H1 (cell line): ENCODE results near the gene CCNT1. TPM values are rescaled to one million over a fixed set of nuclear protein-coding genes. Genes with fewer than 3 reads are reported as not detected.

ENCODE experiments used
- CTCF ChIA-PET: fragments of 300-600 bp; sonication (Branson Sonifier 250); formaldehyde crosslinking; loops from one replicate; lab custom pipeline; 2021; ENCODE audit not compliant: partially characterized antibody; lab: Charles Lee
- POLR2A ChIA-PET: fragments of 300-600 bp; sonication (Branson Sonifier 250); formaldehyde crosslinking; loops from one replicate; lab custom pipeline; 2021; ENCODE audit warnings: inconsistent platforms; ENCODE audit not compliant: partially characterized antibody; lab: Charles Lee
- DNase-seq, 2 experiments: peaks; one replicate each; pipeline versions ENCODE4 v3.0.0 to v3.0.0-alpha.2; 2010 to 2022; ENCODE audit warnings: low spot score in 2 of 2, low read depth in 1 of 2, mixed read lengths in 1 of 2
- FAIRE-seq: peaks from 2 replicates; lab custom pipeline; 2011; peaks lifted over from hg19 to GRCh38; lab: Jason Lieb, UNC
- H2AFZ ChIP-seq: 2 replicates; pipeline ENCODE4 v1.8.1; 2012; ENCODE audit warnings: low read length, inconsistent platforms
- H2AK5ac ChIP-seq: 2 replicates; pipeline ENCODE4 v1.6.1; 2013; ENCODE audit warnings: low read depth, low read length
- H2BK120ac ChIP-seq: replicated peaks from 2 replicates; pipeline ENCODE3; 2013; ENCODE audit warnings: low read depth, low read length, inconsistent platforms
- H2BK12ac ChIP-seq: 2 replicates; pipeline ENCODE4 v1.6.1; 2013; ENCODE audit warnings: low read depth, low read length
- H2BK15ac ChIP-seq: 2 replicates; pipeline ENCODE4 v1.6.1; 2013; ENCODE audit warnings: low read length
- H2BK20ac ChIP-seq: 2 replicates; pipeline ENCODE4 v1.6.1; 2013; ENCODE audit warnings: low read length
- H2BK5ac ChIP-seq: 2 replicates; pipeline ENCODE4 v1.6.1; 2013; ENCODE audit warnings: low read depth, low read length
- H3K14ac ChIP-seq: 2 replicates; pipeline ENCODE4 v1.6.1; 2013; ENCODE audit warnings: inconsistent platforms; ENCODE audit not compliant: insufficient read length
- H3K18ac ChIP-seq: 2 replicates; pipeline ENCODE4 v1.6.1; 2013; ENCODE audit warnings: low read length; ENCODE audit errors: extremely low read depth
- H3K23ac ChIP-seq: 2 replicates; pipeline ENCODE4 v1.6.1; 2013; ENCODE audit warnings: inconsistent platforms; ENCODE audit not compliant: insufficient read length
- H3K23me2 ChIP-seq: 2 replicates; pipeline ENCODE4 v1.6.1; 2013; ENCODE audit warnings: low read depth, low read length
- H3K27ac ChIP-seq: 2 replicates; pipeline ENCODE4 v1.6.1; 2011; ENCODE audit warnings: low read depth, low read length, inconsistent platforms
- H3K27me3 ChIP-seq, 4 experiments: replicated peaks in 1 of 4; 1 replicate in 1 of 4; 2 replicates in 3 of 4; pipeline versions ENCODE4 v1.6.1 to v1.8.1; 2011 to 2013; ENCODE audit warnings: low read length in 3 of 4, mild to moderate bottlenecking in 3 of 4, inconsistent platforms in 2 of 4, mixed read lengths in 2 of 4, moderate library complexity in 1 of 4; ENCODE audit not compliant: control insufficient read depth in 3 of 4, insufficient read depth in 3 of 4; ENCODE audit errors: extremely low read depth in 1 of 4
- H3K36me3 ChIP-seq, 4 experiments: 2 replicates each; pipeline versions ENCODE4 v1.6.1 to v1.8.1; 2011 to 2013; ENCODE audit warnings: mild to moderate bottlenecking in 4 of 4, low read length in 3 of 4, moderate library complexity in 2 of 4, control low read depth in 1 of 4, inconsistent platforms in 1 of 4; ENCODE audit not compliant: insufficient read depth in 4 of 4, control insufficient read depth in 2 of 4
- H3K4ac ChIP-seq: replicated peaks from 2 replicates; pipeline ENCODE3; 2013; ENCODE audit warnings: low read length, low read depth, mixed read lengths, inconsistent platforms; ENCODE audit not compliant: insufficient read length
- H3K4me1 ChIP-seq, 4 experiments: replicated peaks in 1 of 4; 1 replicate in 1 of 4; 2 replicates in 3 of 4; pipeline versions ENCODE4 v1.6.1 to v1.8.1; 2011 to 2013; ENCODE audit warnings: low read length in 3 of 4, inconsistent platforms in 2 of 4, mixed read lengths in 1 of 4; ENCODE audit not compliant: insufficient read depth in 4 of 4, control insufficient read depth in 3 of 4
- H3K4me2 ChIP-seq, 2 experiments: 2 replicates each; pipeline versions ENCODE4 v1.6.1 to v1.8.1; 2011 to 2013; ENCODE audit warnings: low read depth in 2 of 2, low read length in 2 of 2, control low read depth in 1 of 2, inconsistent platforms in 1 of 2, mild to moderate bottlenecking in 1 of 2; ENCODE audit not compliant: insufficient read depth in 1 of 2
- H3K4me3 ChIP-seq, 4 experiments: fragments of 200-600, 300-600 bp in 1 of 4; sonication (generic), shearing (Covaris generic), sonication (Bioruptor Twin) in 1 of 4; 2 replicates each; pipeline versions ENCODE4 v1.5.1 to v1.8.1; 2011 to 2016; ENCODE audit warnings: low read length in 4 of 4, low read depth in 3 of 4, control low read depth in 2 of 4, inconsistent platforms in 2 of 4, mild to moderate bottlenecking in 2 of 4, mixed read lengths in 1 of 4, moderate library complexity in 1 of 4; ENCODE audit not compliant: insufficient read depth in 2 of 4; ENCODE audit errors: extremely low read depth in 1 of 4
- H3K56ac ChIP-seq: replicated peaks from 2 replicates; pipeline ENCODE3; 2013; ENCODE audit warnings: low read depth, mild to moderate bottlenecking, mixed read lengths, low read length, inconsistent platforms; ENCODE audit not compliant: insufficient read length
- H3K79me1 ChIP-seq: 2 replicates; pipeline ENCODE4 v1.6.1; 2013; ENCODE audit warnings: low read depth, low read length, control low read depth
- H3K79me2 ChIP-seq, 2 experiments: 2 replicates each; pipeline versions ENCODE4 v1.6.1 to v1.8.1; 2012 to 2013; ENCODE audit warnings: low read length in 2 of 2, mild to moderate bottlenecking in 2 of 2, inconsistent platforms in 1 of 2; ENCODE audit not compliant: insufficient read depth in 2 of 2, control insufficient read depth in 1 of 2
- H3K9ac ChIP-seq, 4 experiments: replicated peaks in 1 of 4; 1 replicate in 1 of 4; 2 replicates in 3 of 4; pipeline versions ENCODE4 v1.6.1 to v1.8.1; 2011 to 2013; ENCODE audit warnings: low read depth in 3 of 4, low read length in 3 of 4, control low read depth in 2 of 4, mild to moderate bottlenecking in 2 of 4, moderate library complexity in 2 of 4, inconsistent platforms in 1 of 4; ENCODE audit errors: extremely low read depth in 1 of 4
- H3K9me3 ChIP-seq, 2 experiments: 2 replicates each; pipeline versions ENCODE4 v1.6.1 to v1.8.1; 2012 to 2013; ENCODE audit warnings: mild to moderate bottlenecking in 2 of 2, moderate library complexity in 2 of 2, control low read depth in 1 of 2, inconsistent platforms in 1 of 2, low read depth in 1 of 2, low read length in 1 of 2, mixed read lengths in 1 of 2; ENCODE audit not compliant: insufficient read depth in 2 of 2
- H4K20me1 ChIP-seq, 2 experiments: replicated peaks in 1 of 2; 2 replicates each; pipeline versions ENCODE3 to v1.8.1; 2011 to 2013; ENCODE audit warnings: inconsistent platforms in 2 of 2, low read length in 2 of 2, mild to moderate bottlenecking in 1 of 2; ENCODE audit not compliant: insufficient read depth in 2 of 2, control insufficient read depth in 1 of 2
- H4K5ac ChIP-seq: 2 replicates; pipeline ENCODE4 v1.6.1; 2013; ENCODE audit warnings: low read length, low read depth, mixed read lengths, inconsistent platforms; ENCODE audit not compliant: insufficient read length
- H4K8ac ChIP-seq: 2 replicates; pipeline ENCODE4 v1.8.0; 2013; ENCODE audit warnings: mild to moderate bottlenecking, moderate library complexity, low read length, inconsistent platforms; ENCODE audit not compliant: insufficient read depth; ENCODE audit errors: extremely low read depth
- H4K91ac ChIP-seq: replicated peaks from 2 replicates; pipeline ENCODE3; 2013; ENCODE audit warnings: low read length, mixed read lengths, inconsistent platforms; ENCODE audit not compliant: insufficient read length
- FOSL1 ChIP-seq: IDR thresholded peaks from 2 replicates; pipeline ENCODE4 v1.6.1; 2011; ENCODE audit warnings: mild to moderate bottlenecking, low read depth, low read length, moderate library complexity; ENCODE audit not compliant: insufficient read depth
- GABPA ChIP-seq: IDR thresholded peaks from 2 replicates; pipeline ENCODE4 v1.6.1; 2011; ENCODE audit warnings: mild to moderate bottlenecking, low read length, moderate library complexity, borderline replicate concordance; ENCODE audit not compliant: insufficient read depth
- GTF2F1 ChIP-seq: IDR thresholded peaks from 2 replicates; pipeline ENCODE4 v1.6.1; 2012; ENCODE audit warnings: low read depth, low read length, improper control_type of control experiment, borderline replicate concordance
- HDAC2 ChIP-seq, 2 experiments: fragments of 300-600 bp in 1 of 2; sonication (generic) in 1 of 2; IDR thresholded peaks; 2 replicates each; pipeline ENCODE4 v1.6.1; 2011 to 2012; ENCODE audit warnings: low read depth in 2 of 2, low read length in 2 of 2, mild to moderate bottlenecking in 2 of 2, moderate library complexity in 2 of 2, borderline replicate concordance in 1 of 2, inconsistent platforms in 1 of 2
- POLR2A ChIP-seq, 2 experiments: IDR thresholded peaks; 1 replicate in 1 of 2; 2 replicates in 1 of 2; pipeline ENCODE4 v1.6.1; 2011; ENCODE audit warnings: low read depth in 2 of 2, low read length in 2 of 2, mild to moderate bottlenecking in 2 of 2; ENCODE audit errors: control extremely low read depth in 1 of 2
- TAF1 ChIP-seq: IDR thresholded peaks from 2 replicates; pipeline ENCODE4 v1.6.1; 2011; ENCODE audit warnings: mild to moderate bottlenecking, low read depth, low read length
- TCF12 ChIP-seq: IDR thresholded peaks from 2 replicates; pipeline ENCODE4 v1.6.1; 2011; ENCODE audit warnings: low read depth, mild to moderate bottlenecking, low read length
- WGBS, 2 experiments: shearing (Covaris generic) in 1 of 2; methylation state at CpG; one replicate each; pipeline versions ENCODE4 v1.1.6 to v1.1.7; 2013 to 2015; ENCODE audit warnings: low lambda C conversion rate in 2 of 2, mixed read lengths in 2 of 2, inconsistent platforms in 1 of 2, low coverage in 1 of 2, missing lambda C conversion rate in 1 of 2; ENCODE audit not compliant: insufficient replicate concordance in 2 of 2, insufficient coverage in 1 of 2, insufficient read length in 1 of 2; ENCODE audit errors: extremely low coverage in 1 of 2, missing lambda C conversion rate in 1 of 2; 5-methylcytosine and 5-hydroxymethylcytosine counted together
- polyA plus RNA-seq, 7 experiments: library from polyadenylated mRNA; depleted of rRNA in 3 of 7; stranded (reverse) in 5 of 7; unstranded in 2 of 7; fragments of >200 nt in 5 of 7; fragments of 200-250 nt in 2 of 7; gene quantifications; 1 replicate in 5 of 7; 2 replicates in 1 of 7; 4 replicates in 1 of 7; pipeline versions ENCODE4 v1.2.1 to v1.2.3, GENCODE V29; 2011 to 2013; ENCODE audit warnings: missing spikeins in 2 of 7, mixed read lengths in 2 of 7
- total RNA-seq: library from RNA; stranded (reverse); fragmentation: NEBNext Ultra II Directional; extraction: Animal tissue kit (Norgen Biotek cat#: 25700); gene quantifications from 2 replicates; pipeline ENCODE4 v1.2.1, GENCODE V29; 2021
- TF ChIP-seq, protein P1 (sequence below): IDR thresholded peaks from 2 replicates; pipeline ENCODE4 v1.6.1; 2012; ENCODE audit warnings: inconsistent platforms

CCNT1 gene
- total and polyA plus RNA-seq, 2 of the 8 experiments (the other 6 are each of a cell fraction or from before 2014, with no cell fraction given), result 13.2 to 45.9 TPM

DNA sequence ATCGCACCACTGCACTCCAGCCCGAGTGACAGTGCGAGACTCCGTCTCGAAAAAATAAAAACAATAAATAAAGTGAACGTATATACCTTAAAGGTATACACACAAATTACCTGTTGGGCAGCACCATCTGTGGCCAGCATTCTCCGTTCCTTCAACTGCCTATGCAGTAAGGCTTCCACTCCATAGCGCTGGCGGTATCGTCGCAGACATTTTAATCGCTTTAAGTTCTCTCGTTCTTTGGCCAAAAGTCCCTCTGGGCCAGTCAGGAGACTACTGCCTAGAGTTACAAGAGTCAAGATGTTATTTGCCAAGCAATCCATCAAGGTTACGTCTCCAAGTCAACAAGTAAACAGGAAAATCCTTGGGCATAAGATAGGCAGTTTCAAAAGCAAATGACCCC lies 47.5 kb downstream of the CCNT1 start:
- no peak overlapping the region for H2BK120ac ChIP-seq
- H3K27ac ChIP-seq, result no peak overlapping the region
- no peak overlapping the region for H4K5ac ChIP-seq
- no peak overlapping the region for H2BK20ac ChIP-seq
- peaks cover 44 to 90% (median 65%) of the 10 kb centered on the region in 4 experiments for H3K36me3 ChIP-seq
- no peak overlapping the region for H4K8ac ChIP-seq
- no peak overlapping the region for H3K9ac ChIP-seq
- WGBS, 2 experiments, result 95% methylated on average over 14 of the region's 14 CpGs; no CpG with 5 or more reads in 1 of the 2 experiments
- H4K20me1 ChIP-seq, result peaks cover 6 to 8% of the 10 kb centered on the region in 2 experiments
- no peak overlapping the region for H2AK5ac ChIP-seq
- no peak overlapping the region for H2BK12ac ChIP-seq
- no peak overlapping the region for H3K4me2 ChIP-seq
- no peak overlapping the region for H2BK5ac ChIP-seq
- ChIA-PET CTCF (interaction anchor here (0.6 to 0.7 kb wide), 2 partner anchors 50 to 126 kb away, joined by 3 to 4 read pairs; no protein-coding TSS in a partner anchor), POLR2A (interaction anchor here (1.0 to 1.2 kb wide), 3 partner anchors 9 to 17 kb away, joined by 4 to 6 read pairs (median 5); no protein-coding TSS in a partner anchor)
- no peak overlapping the region for H3K56ac ChIP-seq
- H3K23ac ChIP-seq, result no peak overlapping the region
- no peak overlapping the region for H2AFZ ChIP-seq
- TF ChIP-seq TCF12, result no peak
- no peak for TF ChIP-seq GABPA
- TF ChIP-seq GTF2F1, result no peak
- TF ChIP-seq FOSL1, result no peak
- TF ChIP-seq POLR2A (IDR thresholded peaks at IDR 0.05; ENCODE audit: control extremely low read depth in 1 of 2, low read depth in 2 of 2, low read length in 2 of 2), result no peak
- no peak for TF ChIP-seq TAF1
- no peak for TF ChIP-seq HDAC2 (IDR thresholded peaks at IDR 0.05; ENCODE audit: borderline replicate concordance in 1 of 2, low read depth in 2 of 2, low read length in 2 of 2)
- TF ChIP-seq, protein P1, sequence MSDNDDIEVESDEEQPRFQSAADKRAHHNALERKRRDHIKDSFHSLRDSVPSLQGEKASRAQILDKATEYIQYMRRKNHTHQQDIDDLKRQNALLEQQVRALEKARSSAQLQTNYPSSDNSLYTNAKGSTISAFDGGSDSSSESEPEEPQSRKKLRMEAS, result no peak
- no peaks in the 10 kb centered on the region for H3K27me3 ChIP-seq
- H3K79me1 ChIP-seq, result no peaks in the 10 kb centered on the region
- H3K79me2 ChIP-seq, result peaks cover 0 to 23% of the 10 kb centered on the region in 2 experiments; a peak in 2 of 4 replicates
- no peaks in the 10 kb centered on the region for H3K9me3 ChIP-seq
- no peak overlapping the region for H3K14ac ChIP-seq
- no peaks in the 10 kb centered on the region for H3K23me2 ChIP-seq
- H4K91ac ChIP-seq, result no peak overlapping the region
- no peak overlapping the region for H3K18ac ChIP-seq
- no peak overlapping the region for H3K4ac ChIP-seq
- DNase-seq, result no peak
- FAIRE-seq, result no peak
- H2BK15ac ChIP-seq, result no peak overlapping the region
- H3K4me3 ChIP-seq, result no peak overlapping the region
- no peaks in the 10 kb centered on the region for H3K4me1 ChIP-seq
